PC-3 (cell line): ENCODE results near the gene INPPL1. TPM values are rescaled to one million over a fixed set of nuclear protein-coding genes. Genes with fewer than 3 reads are reported as not detected.
A peak's percentile ranks its signal among the peaks of the same experiment; 100 is the strongest.

Experiments used
- ATAC-seq: fragments of 200-7000 bp; cut with Tn5 transposase; 2 replicates; pipeline ENCODE4 v1.9.1; 2020; ENCODE audit warnings: mild to moderate bottlenecking, moderate library complexity
- BruUV-seq: library from RNA; stranded (reverse); fragments of 400-500 nt; replicated peaks from 2 replicates; lab custom pipeline; 2021; lab: Mats Ljungman, UMichigan
- CTCF ChIA-PET: fragments of 300-600 bp; sonication (Branson Sonifier 250); formaldehyde crosslinking; loops from one replicate; lab custom pipeline; 2022; ENCODE audit warnings: antibody characterized with exemption; lab: Charles Lee
- POLR2A ChIA-PET: fragments of 300-600 bp; sonication (Branson Sonifier 250); formaldehyde crosslinking; loops from one replicate; lab custom pipeline; 2022; ENCODE audit warnings: antibody characterized with exemption; ENCODE audit not compliant: unreplicated experiment; lab: Charles Lee
- DNase-seq: peaks from one replicate; pipeline ENCODE4 v3.0.0-alpha.2; 2015
- H2AFZ ChIP-seq: fragments of 300-600 bp; sonication (generic); 2 replicates; pipeline ENCODE4 v1.6.0; 2016; ENCODE audit warnings: antibody characterized with exemption, low read length
- H3F3A ChIP-seq: fragments of 300-600 bp; sonication (generic); one replicate; pipeline ENCODE4 v1.6.0; 2017; ENCODE audit warnings: antibody characterized with exemption, low read length, control low read depth, mild to moderate bottlenecking; ENCODE audit not compliant: unreplicated experiment
- H3K27ac ChIP-seq: fragments of 300-600 bp; sonication (generic); 2 replicates; pipeline ENCODE4 v1.5.1; 2016; ENCODE audit warnings: mild to moderate bottlenecking, low read length
- H3K27me3 ChIP-seq: fragments of 300-600 bp; sonication (generic); 2 replicates; pipeline ENCODE4 v1.6.1; 2016; ENCODE audit warnings: low read length, mixed read lengths
- H3K36me3 ChIP-seq: fragments of 300-600 bp; sonication (generic); 2 replicates; pipeline ENCODE4 v1.6.1; 2016; ENCODE audit warnings: low read depth, mixed run types, low read length, mixed read lengths
- H3K4me1 ChIP-seq: fragments of 300-600 bp; sonication (generic); 2 replicates; pipeline ENCODE4 v1.5.1; 2016; ENCODE audit warnings: low read length; ENCODE audit not compliant: insufficient read depth
- H3K4me2 ChIP-seq: fragments of 300-600 bp; sonication (generic); 2 replicates; pipeline ENCODE4 v1.6.0; 2016; ENCODE audit warnings: low read length
- H3K4me3 ChIP-seq: fragments of 300-600 bp; sonication (generic); 2 replicates; pipeline ENCODE4 v1.5.1; 2016; ENCODE audit warnings: mild to moderate bottlenecking, low read length, mixed read lengths
- H3K79me2 ChIP-seq: fragments of 300-600 bp; sonication (generic); 2 replicates; pipeline ENCODE4 v1.6.1; 2017; ENCODE audit warnings: low read length, mixed read lengths
- H3K9ac ChIP-seq: fragments of 300-600 bp; sonication (generic); 2 replicates; pipeline ENCODE4 v1.6.0; 2016; ENCODE audit warnings: mild to moderate bottlenecking, low read length
- H3K9me2 ChIP-seq: fragments of 300-600 bp; sonication (generic); replicated peaks from 2 replicates; pipeline ENCODE4 v1.6.1; 2016; ENCODE audit warnings: mixed run types, low read length, mixed read lengths
- H3K9me3 ChIP-seq: fragments of 300-600 bp; sonication (generic); 2 replicates; pipeline ENCODE4 v1.6.1; 2016; ENCODE audit warnings: low read length, mixed read lengths
- H4K20me1 ChIP-seq: fragments of 300-600 bp; sonication (generic); 2 replicates; pipeline ENCODE4 v1.6.1; 2016; ENCODE audit warnings: low read length, mixed read lengths
- EZH2 ChIP-seq: fragments of 300-600 bp; sonication (generic); IDR thresholded peaks from one replicate; pipeline ENCODE4 v1.6.1; 2017; ENCODE audit warnings: antibody characterized with exemption, mild to moderate bottlenecking, low read length; ENCODE audit not compliant: unreplicated experiment
- EZH2phosphoT487 ChIP-seq: fragments of 300-600 bp; sonication (generic); IDR thresholded peaks from 2 replicates; pipeline ENCODE4 v1.6.1; 2018; ENCODE audit warnings: mild to moderate bottlenecking, antibody characterized with exemption, low read length, borderline replicate concordance
- intact Hi-C: fragments of 100-400 bp; cut with micrococcal nuclease; formaldehyde crosslinking; loops from 2 replicates; pipeline ENCODE4 v1.9.0; 2023
- total RNA-seq: library from RNA; depleted of rRNA; stranded (reverse); fragments of >200 nt; gene quantifications from 2 replicates; pipeline ENCODE4 v1.2.3, GENCODE V29; 2014
- TF ChIP-seq, protein P1 (sequence below): fragments of 300-600 bp; sonication (generic); conservative IDR thresholded peaks from 2 replicates; pipeline ENCODE4 v1.5.1; 2017; ENCODE audit warnings: antibody characterized with exemption, low read depth, mild to moderate bottlenecking, low read length

The INPPL1 gene
- total RNA-seq, 1 experiment from 2014 or later = 100 TPM

GRCh38 chr11:72221386-72222075, 3.0 kb upstream of the INPPL1 start:
- DNase-seq = no peak
- no TSS peak for BruUV-seq
- POLR2A ChIA-PET = no interaction called here
- ATAC-seq = no peak
- Histone ChIP-seq H3K4me1 (peaks cover 14% of the 10 kb centered on the region), H3K27me3 (peaks cover 14% of the 10 kb centered on the region), H3K4me2 (no peak overlapping the region), H3K36me3 (no peaks in the 10 kb centered on the region), H2AFZ (no peak overlapping the region), H4K20me1 (no peaks in the 10 kb centered on the region), H3K79me2 (peaks cover 25% of the 10 kb centered on the region), H3K9ac (no peak overlapping the region), H3K27ac (no peak overlapping the region), H3F3A (no peaks in the 10 kb centered on the region), H3K9me3 (no peaks in the 10 kb centered on the region), H3K4me3 (no peak overlapping the region), H3K9me2 (no peaks in the 10 kb centered on the region)
- intact Hi-C loops = loop anchor here (2.0 kb wide), 1 partner anchor 109 kb away; the partner anchor contains the start of gene ANAPC15
- TF ChIP-seq, protein P1, sequence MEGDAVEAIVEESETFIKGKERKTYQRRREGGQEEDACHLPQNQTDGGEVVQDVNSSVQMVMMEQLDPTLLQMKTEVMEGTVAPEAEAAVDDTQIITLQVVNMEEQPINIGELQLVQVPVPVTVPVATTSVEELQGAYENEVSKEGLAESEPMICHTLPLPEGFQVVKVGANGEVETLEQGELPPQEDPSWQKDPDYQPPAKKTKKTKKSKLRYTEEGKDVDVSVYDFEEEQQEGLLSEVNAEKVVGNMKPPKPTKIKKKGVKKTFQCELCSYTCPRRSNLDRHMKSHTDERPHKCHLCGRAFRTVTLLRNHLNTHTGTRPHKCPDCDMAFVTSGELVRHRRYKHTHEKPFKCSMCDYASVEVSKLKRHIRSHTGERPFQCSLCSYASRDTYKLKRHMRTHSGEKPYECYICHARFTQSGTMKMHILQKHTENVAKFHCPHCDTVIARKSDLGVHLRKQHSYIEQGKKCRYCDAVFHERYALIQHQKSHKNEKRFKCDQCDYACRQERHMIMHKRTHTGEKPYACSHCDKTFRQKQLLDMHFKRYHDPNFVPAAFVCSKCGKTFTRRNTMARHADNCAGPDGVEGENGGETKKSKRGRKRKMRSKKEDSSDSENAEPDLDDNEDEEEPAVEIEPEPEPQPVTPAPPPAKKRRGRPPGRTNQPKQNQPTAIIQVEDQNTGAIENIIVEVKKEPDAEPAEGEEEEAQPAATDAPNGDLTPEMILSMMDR = no peak
- TF ChIP-seq EZH2 = no peak
- no peak for TF ChIP-seq EZH2phosphoT487
- CTCF ChIA-PET = no interaction called here

DNA sequence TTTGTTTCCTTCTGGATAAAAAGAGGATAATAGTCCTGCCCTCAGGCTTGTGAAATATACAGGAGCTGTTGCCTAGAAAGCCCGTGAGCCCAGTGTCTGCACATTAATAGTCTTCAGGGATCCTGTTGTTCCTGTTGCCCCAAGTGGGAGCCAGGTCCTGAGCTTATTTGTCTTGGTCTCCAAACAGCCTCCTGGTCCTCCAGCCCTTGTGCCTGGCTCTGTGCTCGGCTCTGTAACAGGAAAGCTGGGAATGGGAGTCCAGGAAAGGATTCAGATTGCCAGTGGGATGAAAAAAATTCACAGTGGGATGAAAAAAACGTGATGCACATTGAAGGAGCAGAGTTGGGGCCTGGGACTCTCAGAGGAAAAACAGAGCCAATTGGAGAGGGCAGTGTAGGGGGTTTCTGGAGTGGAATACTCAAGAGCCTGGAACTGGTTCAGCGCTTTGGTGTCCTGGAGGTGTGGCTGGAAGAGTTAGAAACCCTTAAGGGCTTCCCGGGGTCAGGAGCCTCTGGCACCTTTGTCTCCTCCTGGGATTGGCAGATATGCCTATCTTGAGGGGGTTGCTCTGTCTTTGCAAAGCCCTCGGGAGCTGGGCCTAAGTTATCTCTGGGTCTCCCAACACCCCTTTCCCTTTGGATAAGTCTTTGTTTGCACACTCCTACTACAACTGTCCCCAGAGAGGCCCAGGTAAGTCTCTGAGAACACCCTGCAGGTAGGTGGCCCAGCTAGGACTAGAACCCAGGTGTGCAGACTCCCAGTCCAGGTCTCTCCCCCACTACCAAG, 2.3 kb upstream of the INPPL1 start:
- Histone ChIP-seq H3K9ac (peak overlapping the region; percentile 26; the same call in 1 of the 2 replicates), H3F3A (no peaks in the 10 kb centered on the region), H3K4me3 (peak overlapping the region; percentile 97), H3K27ac (no peak overlapping the region), H3K27me3 (peaks cover 11% of the 10 kb centered on the region; the same call in 1 of the 2 replicates), H2AFZ (peak overlapping the region; percentile 99), H3K79me2 (peaks cover 33% of the 10 kb centered on the region), H4K20me1 (no peaks in the 10 kb centered on the region), H3K36me3 (no peaks in the 10 kb centered on the region; the same call in 1 of the 2 replicates), H3K9me2 (no peaks in the 10 kb centered on the region), H3K4me2 (peak overlapping the region; percentile 100), H3K9me3 (no peaks in the 10 kb centered on the region), H3K4me1 (peaks cover 14% of the 10 kb centered on the region)
- POLR2A ChIA-PET = no interaction called here
- DNase-seq (no peak), ATAC-seq (no peak)
- CTCF ChIA-PET = no interaction called here
- TSS peak; percentile 90 for BruUV-seq
- intact Hi-C loops = loop anchor here (2.0 kb wide), 1 partner anchor 109 kb away; the partner anchor contains the start of gene ANAPC15
- TF ChIP-seq, protein P1 = no peak
- no peak for TF ChIP-seq EZH2
- no peak for TF ChIP-seq EZH2phosphoT487
